Stomach (tissue), 9 donors: Measurements from ENCODE around the gene OCSTAMP. TPM values are rescaled to one million over a fixed set of nuclear protein-coding genes. Genes with fewer than 3 reads are reported as not detected.

Experiments
- DNase-seq, 2 donors: peaks; one replicate each; pipeline versions ENCODE4 v3.0.0 to v3.0.0-alpha.2; 2013 to 2019
- H3K27ac ChIP-seq, 5 donors: fragments of 200-600 bp in 4 of 5; sonication (generic) in 4 of 5; one replicate each; pipeline ENCODE4 v1.5.1; 2013 to 2019; ENCODE audit warnings: mild to moderate bottlenecking in 1 of 5, moderate library complexity in 1 of 5
- H3K27me3 ChIP-seq, 3 donors: fragments of 200-600 bp; sonication (generic); one replicate each; pipeline ENCODE4 v1.5.1; 2017 to 2019; ENCODE audit warnings: mixed run types in 1 of 3
- H3K36me3 ChIP-seq, 4 donors: fragments of 200-600 bp; sonication (generic); 1 replicate in 3 of 4; 2 replicates in 1 of 4; pipeline ENCODE4 v1.5.1; 2016 to 2019
- H3K4me1 ChIP-seq, 4 donors: fragments of 200-600 bp; sonication (generic); one replicate each; pipeline ENCODE4 v1.5.1; 2016 to 2019
- H3K4me3 ChIP-seq, 4 donors: fragments of 200-600 bp; sonication (generic) in 3 of 4; one replicate each; pipeline ENCODE4 v1.5.1; 2016 to 2019; ENCODE audit warnings: mild to moderate bottlenecking in 1 of 4
- H3K9me3 ChIP-seq, 4 donors: fragments of 200-600 bp; sonication (generic); one replicate each; pipeline ENCODE4 v1.5.1; 2016 to 2019
- EP300 ChIP-seq: sonication (generic); formaldehyde crosslinking; IDR thresholded peaks from one replicate; pipeline ENCODE4 v1.6.1; 2017; ENCODE audit warnings: antibody characterized with exemption
- POLR2A ChIP-seq, 4 donors: fragments of 450-650 bp; IDR thresholded peaks; one replicate each; pipeline ENCODE4 v1.6.1; 2016; ENCODE audit warnings: antibody characterized with exemption in 4 of 4, control low read depth in 2 of 4, mild to moderate bottlenecking in 1 of 4, moderate library complexity in 1 of 4
- POLR2AphosphoS5 ChIP-seq, 3 donors: sonication (generic); formaldehyde crosslinking; IDR thresholded peaks; one replicate each; pipeline ENCODE4 v1.6.1; 2016; ENCODE audit warnings: antibody characterized with exemption in 3 of 3
- WGBS, 5 donors: extraction: QIAGEN DNeasy Blood & Tissue Kit in 3 of 5; methylation state at CpG; one replicate each; pipeline versions ENCODE4 v1.1.5 to v1.1.7; 2013 to 2018; 5-methylcytosine and 5-hydroxymethylcytosine counted together
- intact Hi-C: fragments of 100-400 bp; cut with DNase I; formaldehyde crosslinking; loops from one replicate; pipeline ENCODE4 v1.15.1; 2023; ENCODE audit warnings: low total_unique reads
- polyA plus RNA-seq, 3 donors: library from polyadenylated mRNA; stranded (reverse); fragments of 200-250 nt; gene quantifications; one replicate each; pipeline ENCODE4 v1.2.3, GENCODE V29; 2013
- total RNA-seq, 5 donors: library from RNA; depleted of rRNA; stranded (reverse); fragments of >200 nt; gene quantifications; one replicate each; pipeline versions ENCODE4 v1.1.0 to v1.2.3, GENCODE V29; 2014 to 2016
- TF ChIP-seq, protein P1 (sequence below), 7 experiments: fragments of 450-650 bp in 4 of 7; fragments of 200-600 bp in 3 of 7; sonication (generic) in 3 of 7; IDR thresholded peaks; one replicate each; pipeline ENCODE4 v1.5.1; 2016 to 2019; ENCODE audit warnings: antibody characterized with exemption in 7 of 7, control low read depth in 2 of 7, mild to moderate bottlenecking in 1 of 7
- donor health status: healthy with polysubstance abuse.
- donor health status: Bipolar disorder and iron deficiency.
- donor health status: healthy.

The OCSTAMP gene
- total and polyA plus RNA-seq, 8 donors = not detected

DNA sequence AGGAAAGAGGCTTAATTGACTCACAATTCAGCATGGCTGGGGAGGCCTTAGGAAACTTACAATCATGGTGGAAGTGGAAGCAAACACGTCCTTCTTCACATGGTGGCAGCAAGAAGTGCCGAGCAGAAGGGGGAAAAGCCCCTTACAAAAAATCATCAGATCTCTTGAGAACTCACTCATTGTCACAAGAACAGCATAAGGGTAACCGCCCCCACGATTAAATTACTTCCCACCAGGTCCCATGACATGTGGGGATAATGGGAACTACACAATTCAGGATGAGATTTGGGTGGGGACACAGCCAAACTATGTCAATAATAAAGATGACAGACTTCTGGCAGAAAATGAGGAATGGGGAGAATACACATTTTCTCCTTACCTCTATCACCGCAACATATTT lies 20.5 kb upstream of the OCSTAMP start:
- DNase-seq = no peak
- Histone ChIP-seq H3K4me1 (peaks cover 8 to 25% (median 14%) of the 10 kb centered on the region in 4 donors), H3K36me3 (no peaks in the 10 kb centered on the region), H3K27ac (no peak overlapping the region), H3K4me3 (no peak overlapping the region), H3K9me3 (no peaks in the 10 kb centered on the region), H3K27me3 (no peaks in the 10 kb centered on the region)
- intact Hi-C loops = no loop called here
- 71 to 85% (median 75%) methylated on average over 5 of the region's 5 CpGs for WGBS, 5 donors
- TF ChIP-seq EP300 (no peak), POLR2A (IDR thresholded peaks at IDR 0.05) (no peak), POLR2AphosphoS5 (IDR thresholded peaks at IDR 0.05) (no peak)
- TF ChIP-seq, protein P1, sequence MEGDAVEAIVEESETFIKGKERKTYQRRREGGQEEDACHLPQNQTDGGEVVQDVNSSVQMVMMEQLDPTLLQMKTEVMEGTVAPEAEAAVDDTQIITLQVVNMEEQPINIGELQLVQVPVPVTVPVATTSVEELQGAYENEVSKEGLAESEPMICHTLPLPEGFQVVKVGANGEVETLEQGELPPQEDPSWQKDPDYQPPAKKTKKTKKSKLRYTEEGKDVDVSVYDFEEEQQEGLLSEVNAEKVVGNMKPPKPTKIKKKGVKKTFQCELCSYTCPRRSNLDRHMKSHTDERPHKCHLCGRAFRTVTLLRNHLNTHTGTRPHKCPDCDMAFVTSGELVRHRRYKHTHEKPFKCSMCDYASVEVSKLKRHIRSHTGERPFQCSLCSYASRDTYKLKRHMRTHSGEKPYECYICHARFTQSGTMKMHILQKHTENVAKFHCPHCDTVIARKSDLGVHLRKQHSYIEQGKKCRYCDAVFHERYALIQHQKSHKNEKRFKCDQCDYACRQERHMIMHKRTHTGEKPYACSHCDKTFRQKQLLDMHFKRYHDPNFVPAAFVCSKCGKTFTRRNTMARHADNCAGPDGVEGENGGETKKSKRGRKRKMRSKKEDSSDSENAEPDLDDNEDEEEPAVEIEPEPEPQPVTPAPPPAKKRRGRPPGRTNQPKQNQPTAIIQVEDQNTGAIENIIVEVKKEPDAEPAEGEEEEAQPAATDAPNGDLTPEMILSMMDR (IDR thresholded peaks at IDR 0.05) = no peak

DNA sequence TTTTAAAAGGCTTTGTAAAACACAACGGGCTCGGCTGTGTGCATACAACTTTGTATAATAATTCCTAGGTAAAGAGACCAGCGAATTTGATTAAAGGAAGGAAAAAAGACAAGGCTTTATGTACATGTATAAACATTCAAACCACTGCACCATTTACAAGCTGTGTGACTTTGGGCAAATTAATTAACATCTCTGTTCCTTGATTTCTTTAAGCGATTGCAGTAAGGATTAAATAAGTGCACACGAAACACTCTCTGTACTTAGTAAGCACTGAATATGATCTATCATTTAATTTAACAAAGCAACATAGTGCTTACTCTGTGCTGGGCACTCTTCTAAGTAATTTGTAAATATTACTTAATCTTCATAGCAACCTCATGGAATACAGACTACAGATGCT lies 19.5 kb upstream of the OCSTAMP start:
- intact Hi-C loops = no loop called here
- H3K36me3 ChIP-seq = no peaks in the 10 kb centered on the region

DNA sequence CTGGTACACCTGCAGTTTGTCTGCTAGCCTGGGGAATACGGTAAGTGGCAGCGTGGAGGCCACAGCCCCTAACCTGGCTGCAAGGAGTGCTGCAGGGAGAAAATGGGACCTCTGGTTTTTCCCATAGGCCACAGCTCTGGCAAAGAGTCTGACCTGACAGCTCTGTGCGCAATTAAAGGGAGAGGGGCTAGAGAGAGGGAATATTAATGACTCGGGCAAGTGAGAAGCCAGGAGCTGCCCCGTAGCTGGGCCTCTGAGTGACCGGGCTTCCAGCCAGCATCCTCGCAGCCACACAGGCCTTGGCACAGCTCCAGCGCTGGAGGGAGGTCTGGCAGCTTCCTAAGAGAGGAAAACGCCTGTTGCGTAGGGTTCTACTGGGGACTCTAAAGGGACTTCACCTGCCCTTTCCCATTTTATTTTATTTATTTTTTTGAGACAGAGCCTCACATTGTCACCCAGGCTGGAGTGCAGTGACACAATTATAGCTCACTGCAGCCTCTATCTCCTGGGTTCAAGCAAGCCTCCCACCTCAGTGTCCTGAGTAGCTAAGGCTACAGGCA lies 18.2 kb upstream of the OCSTAMP start:
- DNase-seq = peak; percentile 95 to 96
- Histone ChIP-seq H3K27ac (peak overlapping the region in 2 of 5 donors; percentile 42 to 56), H3K4me3 (no peak overlapping the region), H3K4me1 (peaks cover 8 to 25% (median 14%) of the 10 kb centered on the region in 4 donors), H3K27me3 (no peaks in the 10 kb centered on the region), H3K9me3 (no peaks in the 10 kb centered on the region), H3K36me3 (no peaks in the 10 kb centered on the region)
- TF ChIP-seq POLR2A (IDR thresholded peaks at IDR 0.05) (no peak), EP300 (no peak), POLR2AphosphoS5 (IDR thresholded peaks at IDR 0.05) (no peak)
- TF ChIP-seq, protein P1 (IDR thresholded peaks at IDR 0.05) = no peak
- intact Hi-C loops = no loop called here
- 8 to 15% (median 12%) methylated on average over 10 of the region's 10 CpGs for WGBS, 5 donors

More for the DNA sequence above, 19.5 kb upstream of the OCSTAMP start:
- Histone ChIP-seq H3K9me3 (no peaks in the 10 kb centered on the region), H3K27me3 (no peaks in the 10 kb centered on the region), H3K27ac (no peak overlapping the region), H3K4me3 (no peak overlapping the region), H3K4me1 (peaks cover 8 to 25% (median 14%) of the 10 kb centered on the region in 4 donors)
- whole genome bisulfite sequencing, 5 donors = 75 to 83% (median 80%) methylated on average over 5 of the region's 5 CpGs
- TF ChIP-seq EP300 (no peak), POLR2A (IDR thresholded peaks at IDR 0.05) (no peak), POLR2AphosphoS5 (IDR thresholded peaks at IDR 0.05) (no peak)
- TF ChIP-seq, protein P1 (IDR thresholded peaks at IDR 0.05) = no peak
- no peak for DNase-seq

DNA sequence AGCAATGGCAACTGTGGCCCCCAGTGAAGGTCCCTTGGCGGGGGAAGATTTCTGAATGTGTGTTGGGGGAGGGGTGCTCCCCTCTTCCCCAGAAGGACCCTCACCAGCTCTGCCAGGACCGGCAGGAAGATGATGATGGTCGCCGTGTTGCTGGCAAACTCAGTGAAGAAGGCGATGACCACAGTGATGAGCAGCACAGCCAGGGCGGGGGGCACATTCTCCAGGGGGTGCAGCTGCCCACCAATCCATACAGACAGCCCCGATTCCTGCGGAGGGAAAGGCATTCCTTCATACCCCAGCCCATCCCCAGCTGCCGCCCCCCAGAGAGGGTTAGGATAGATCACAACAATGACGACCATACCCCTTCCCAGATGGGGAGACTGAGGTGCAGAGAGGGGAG lies 15.7 kb upstream of the OCSTAMP start:
- WGBS, 5 donors = 80 to 91% (median 86%) methylated on average over 9 to 10 of the region's 10 CpGs
- H3K27me3 ChIP-seq = no peaks in the 10 kb centered on the region
- TF ChIP-seq POLR2AphosphoS5 (IDR thresholded peaks at IDR 0.05) = no peak
- TF ChIP-seq POLR2A (IDR thresholded peaks at IDR 0.05) = no peak
- TF ChIP-seq EP300 = no peak
- TF ChIP-seq, protein P1 (IDR thresholded peaks at IDR 0.05) = no peak
- no peaks in the 10 kb centered on the region for H3K9me3 ChIP-seq
- H3K4me3 ChIP-seq = no peak overlapping the region
- DNase-seq = no peak
- no peak overlapping the region for H3K27ac ChIP-seq
- H3K36me3 ChIP-seq = no peaks in the 10 kb centered on the region
- peaks cover 12 to 30% (median 23%) of the 10 kb centered on the region in 4 donors for H3K4me1 ChIP-seq
- intact Hi-C loops = no loop called here
